GF-D8 (cell line): Measurements from ENCODE around the gene ABCC1.
A peak's percentile ranks its signal among the peaks of the same experiment; 100 is the strongest.

Experiments
- DNase-seq: peaks from one replicate; lab custom pipeline; 2025; lab: John Stamatoyannopoulos, UW

The ABCC1 gene

GRCh38 chr16:16021646-16021987, 72.2 kb downstream of the ABCC1 start:
- no peak for DNase-seq

- peak; percentile 31 for DNase-seq
These were observed 72.7 kb downstream of the ABCC1 start for GRCh38 chr16:16021988-16022682.

- DNase-seq, result no peak
These were observed 73.3 kb downstream of the ABCC1 start for GRCh38 chr16:16022683-16023064.

GRCh38 chr16:16025214-16025968, 76.0 kb downstream of the ABCC1 start:
- DNase-seq, result no peak

- peak; percentile 9 for DNase-seq
These were observed 78.4 kb downstream of the ABCC1 start for GRCh38 chr16:16027728-16028310.

- DNase-seq, result no peak
These were observed 79.0 kb downstream of the ABCC1 start for GRCh38 chr16:16028311-16028999.

- DNase-seq, result peak; percentile 37
These were observed 80.1 kb downstream of the ABCC1 start for GRCh38 chr16:16029431-16030011.

GRCh38 chr16:16030449-16030848, 81.0 kb downstream of the ABCC1 start:
- DNase-seq, result no peak

- no peak for DNase-seq
These were observed 82.0 kb downstream of the ABCC1 start for GRCh38 chr16:16031401-16031800.

- no peak for DNase-seq
These were observed 83.0 kb downstream of the ABCC1 start for GRCh38 chr16:16032271-16032979.

- peak; percentile 54 for DNase-seq
These were observed 83.8 kb downstream of the ABCC1 start for GRCh38 chr16:16033208-16033717.

- no peak for DNase-seq
These were observed 87.0 kb downstream of the ABCC1 start for GRCh38 chr16:16036359-16036792.

- no peak for DNase-seq
These were observed 88.1 kb downstream of the ABCC1 start for GRCh38 chr16:16037521-16037920.

GRCh38 chr16:16037970-16038369, 88.6 kb downstream of the ABCC1 start:
- no peak for DNase-seq

GRCh38 chr16:16038950-16039349, 89.5 kb downstream of the ABCC1 start:
- DNase-seq, result peak; percentile 83

- no peak for DNase-seq
These were observed 91.9 kb downstream of the ABCC1 start for GRCh38 chr16:16041196-16041892.

- DNase-seq, result no peak
These were observed 92.7 kb downstream of the ABCC1 start for GRCh38 chr16:16042076-16042475.

- no peak for DNase-seq
These were observed 95.9 kb downstream of the ABCC1 start for GRCh38 chr16:16045296-16045695.

GRCh38 chr16:16045879-16046278, 96.5 kb downstream of the ABCC1 start:
- DNase-seq, result no peak

GRCh38 chr16:16047761-16048160, 98.3 kb downstream of the ABCC1 start:
- no peak for DNase-seq
